Measurements from ENCODE around the gene UMOD.

DNA sequence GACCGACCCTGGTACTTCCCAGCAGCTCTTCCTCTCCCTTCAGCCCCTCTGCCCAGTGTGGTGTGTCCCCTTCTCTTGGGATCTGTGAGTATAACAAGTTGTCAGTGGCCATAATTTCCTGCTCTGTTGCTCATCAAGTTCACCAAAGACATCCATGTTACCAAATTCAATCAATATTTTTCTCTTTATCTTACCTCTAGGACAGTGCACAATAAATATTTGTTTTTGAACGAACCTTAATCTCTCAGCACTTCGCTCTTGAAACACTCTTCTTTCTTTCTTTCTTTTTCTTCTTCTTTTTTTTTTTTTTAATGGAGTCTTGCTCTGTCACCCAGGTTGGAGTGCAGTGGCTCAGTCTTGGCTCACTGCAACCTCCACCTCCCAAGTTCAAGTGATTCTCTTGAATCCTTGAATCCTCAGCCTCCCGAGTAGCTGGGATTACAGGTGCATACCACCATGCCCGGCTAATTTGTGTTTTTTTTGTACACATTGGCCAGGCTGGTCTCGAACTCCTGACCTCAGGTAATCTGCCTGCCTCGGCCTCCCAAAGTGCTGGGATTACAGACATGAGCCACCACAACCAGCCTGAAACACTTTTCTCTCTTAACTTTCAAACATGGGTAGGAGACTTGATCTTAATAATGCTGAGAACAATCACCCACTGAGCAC is 2.7 kb upstream of the UMOD start:
- no peak for TF ChIP-seq POLR2A (IDR thresholded peaks at IDR 0.05; ENCODE audit: low read depth, low read length)
- no peak for TF ChIP-seq POLR2AphosphoS5 (IDR thresholded peaks at IDR 0.05; ENCODE audit: low read depth, low read length)
